Breast epithelium (tissue), 3 donors: ENCODE results near the gene KCNH1.

Experiments used
- POLR2A ChIP-seq: fragments of 450-650 bp; IDR thresholded peaks from one replicate; pipeline ENCODE4 v1.6.1; 2016; ENCODE audit warnings: antibody characterized with exemption, mild to moderate bottlenecking, moderate library complexity
- POLR2AphosphoS5 ChIP-seq, 3 donors: sonication (generic); formaldehyde crosslinking; IDR thresholded peaks; one replicate each; pipeline ENCODE4 v1.6.1; 2017; ENCODE audit warnings: antibody characterized with exemption in 3 of 3
- TF ChIP-seq, protein P1 (sequence below), 3 donors: fragments of 450-650 bp; IDR thresholded peaks; one replicate each; pipeline ENCODE4 v1.5.1; 2016 to 2017; ENCODE audit warnings: antibody characterized with exemption in 3 of 3, mild to moderate bottlenecking in 3 of 3, moderate library complexity in 3 of 3

DNA sequence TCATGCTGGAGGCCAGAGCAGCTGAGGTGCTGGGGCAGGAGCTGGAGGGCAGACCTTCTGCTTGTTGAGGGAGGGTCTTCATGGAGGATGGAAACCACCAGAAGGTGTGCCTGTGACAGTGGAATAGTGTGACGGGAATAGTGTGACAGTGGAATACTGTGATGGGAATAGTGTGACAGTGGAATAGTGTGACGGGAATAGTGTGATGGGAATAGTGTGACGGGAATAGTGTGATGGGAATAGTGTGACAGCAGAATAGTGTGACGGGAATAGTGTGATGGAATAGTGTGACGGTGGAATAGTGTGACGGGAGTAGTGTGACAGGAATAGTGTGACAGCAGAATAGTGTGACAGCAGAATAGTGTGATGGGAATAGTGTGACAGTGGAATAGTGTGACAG lies 480.2 kb downstream of the KCNH1 start:
- TF ChIP-seq, protein P1, sequence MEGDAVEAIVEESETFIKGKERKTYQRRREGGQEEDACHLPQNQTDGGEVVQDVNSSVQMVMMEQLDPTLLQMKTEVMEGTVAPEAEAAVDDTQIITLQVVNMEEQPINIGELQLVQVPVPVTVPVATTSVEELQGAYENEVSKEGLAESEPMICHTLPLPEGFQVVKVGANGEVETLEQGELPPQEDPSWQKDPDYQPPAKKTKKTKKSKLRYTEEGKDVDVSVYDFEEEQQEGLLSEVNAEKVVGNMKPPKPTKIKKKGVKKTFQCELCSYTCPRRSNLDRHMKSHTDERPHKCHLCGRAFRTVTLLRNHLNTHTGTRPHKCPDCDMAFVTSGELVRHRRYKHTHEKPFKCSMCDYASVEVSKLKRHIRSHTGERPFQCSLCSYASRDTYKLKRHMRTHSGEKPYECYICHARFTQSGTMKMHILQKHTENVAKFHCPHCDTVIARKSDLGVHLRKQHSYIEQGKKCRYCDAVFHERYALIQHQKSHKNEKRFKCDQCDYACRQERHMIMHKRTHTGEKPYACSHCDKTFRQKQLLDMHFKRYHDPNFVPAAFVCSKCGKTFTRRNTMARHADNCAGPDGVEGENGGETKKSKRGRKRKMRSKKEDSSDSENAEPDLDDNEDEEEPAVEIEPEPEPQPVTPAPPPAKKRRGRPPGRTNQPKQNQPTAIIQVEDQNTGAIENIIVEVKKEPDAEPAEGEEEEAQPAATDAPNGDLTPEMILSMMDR (IDR thresholded peaks at IDR 0.05): no peak
- TF ChIP-seq POLR2A (no peak), POLR2AphosphoS5 (IDR thresholded peaks at IDR 0.05) (no peak)
